Measurements from ENCODE around the gene ACOX3.
A peak's percentile ranks its signal among the peaks of the same experiment; 100 is the strongest.
"Not testable (repeated sequence)": the region's sequence is repeated elsewhere in the genome, so short reads cannot be mapped to it uniquely, and the experiment has no call there.

ACOX3 gene

DNA sequence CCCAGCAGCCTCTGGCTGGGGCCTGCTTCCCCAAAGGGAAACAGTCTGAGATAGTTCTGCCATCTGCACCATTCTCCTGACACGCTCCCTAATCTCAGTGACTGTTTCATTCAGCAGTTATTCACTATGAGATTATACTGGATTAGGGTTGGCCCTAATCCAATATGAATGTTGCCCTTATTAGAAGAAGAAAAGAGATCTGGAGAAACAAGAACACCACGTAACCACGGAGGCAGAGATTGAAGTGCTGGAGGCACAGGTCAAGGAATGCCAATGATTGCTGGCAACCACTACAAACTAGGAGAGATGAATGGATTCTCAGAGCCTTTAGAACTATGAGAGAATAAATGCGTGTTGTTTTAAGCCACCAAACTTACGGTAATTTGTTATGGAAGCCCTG lies 7.4 kb downstream of the ACOX3 start:
- no peak for DNase-seq

DNA sequence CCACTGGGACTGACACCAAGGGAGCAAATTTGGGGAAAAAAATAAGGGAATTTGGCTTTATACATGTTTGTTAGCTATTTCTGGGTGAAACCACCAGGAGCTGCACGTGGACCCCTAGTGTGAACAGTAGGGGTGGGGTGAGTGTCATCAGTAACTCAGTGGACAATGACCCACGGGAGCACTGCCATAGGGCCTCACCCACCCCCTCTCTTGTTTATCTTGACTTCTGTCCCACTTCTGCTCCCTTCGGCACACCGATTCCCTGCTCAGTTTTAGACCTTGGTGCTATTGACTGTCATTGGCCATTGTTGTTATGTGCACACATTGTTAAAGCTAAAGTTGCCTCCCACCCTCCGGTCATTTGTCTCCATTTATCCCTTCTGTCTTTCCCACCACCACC lies 9.0 kb downstream of the ACOX3 start:
- DNase-seq: no peak

DNA sequence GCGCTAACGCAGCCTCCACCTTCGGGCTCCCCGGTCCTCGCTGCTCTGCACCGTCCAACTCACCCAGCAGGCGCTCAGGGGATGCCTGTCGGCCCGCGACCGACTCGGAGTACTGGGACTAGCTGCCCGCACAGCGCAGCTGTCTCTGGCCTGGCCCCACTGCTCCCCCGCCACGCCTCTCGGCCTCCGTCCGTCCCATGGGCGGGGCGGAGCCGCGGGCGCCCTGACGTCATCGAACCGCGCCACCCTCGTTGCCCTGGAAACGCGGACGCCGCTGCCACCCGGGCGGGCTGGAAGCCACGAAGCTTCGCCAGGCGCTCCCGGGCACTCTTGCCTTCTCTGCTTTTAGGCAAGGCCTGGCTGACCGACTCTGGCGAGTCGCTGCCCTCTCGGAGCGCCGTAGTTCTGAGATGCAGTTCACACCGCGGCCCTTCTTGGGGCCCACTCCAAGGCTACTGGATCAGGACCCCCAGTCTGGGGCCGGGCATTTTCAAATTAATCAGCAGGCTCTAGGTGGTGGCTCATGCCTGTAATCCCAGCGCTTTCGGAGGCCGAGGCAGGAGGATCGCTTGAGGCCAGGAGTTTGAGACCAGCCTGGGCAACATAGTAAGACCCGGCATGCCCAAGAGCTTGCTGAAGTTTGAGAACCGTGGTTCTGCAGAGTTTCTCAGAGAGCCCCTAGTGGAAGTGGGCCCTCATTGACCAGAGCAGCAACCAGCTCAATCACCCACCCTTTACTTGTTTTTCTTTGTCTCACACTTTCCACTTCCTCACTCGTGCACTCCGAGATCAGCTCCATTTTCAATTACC lies 12.0 kb downstream of the ACOX3 start:
- peak; percentile 86 for DNase-seq

DNA sequence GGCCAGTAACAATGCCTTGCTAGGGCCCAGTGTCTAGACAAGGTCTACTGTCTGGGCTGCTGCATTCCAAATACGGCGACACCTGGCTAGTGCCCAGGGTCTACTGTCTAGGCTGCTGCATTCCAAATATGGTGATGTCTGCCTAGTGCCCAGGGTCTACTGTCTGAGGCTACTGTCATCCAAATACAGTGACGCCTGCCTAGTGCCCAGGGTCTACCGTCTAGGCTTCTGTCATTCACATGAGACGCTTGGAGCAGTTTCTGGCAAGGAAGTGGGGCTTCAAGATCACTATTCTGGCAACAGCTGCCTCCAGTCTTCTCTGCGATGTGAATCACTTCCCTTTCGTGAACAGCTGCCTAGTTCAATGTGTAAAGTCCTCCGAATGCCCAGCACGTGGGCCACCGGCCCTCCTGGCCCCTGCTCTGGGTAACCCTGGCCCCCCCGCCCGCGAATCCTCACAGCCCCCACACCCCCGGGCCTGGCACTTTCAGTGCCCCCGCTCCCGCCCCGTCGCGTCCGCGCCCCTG lies 12.7 kb downstream of the ACOX3 start:
- DNase-seq: no peak

DNA sequence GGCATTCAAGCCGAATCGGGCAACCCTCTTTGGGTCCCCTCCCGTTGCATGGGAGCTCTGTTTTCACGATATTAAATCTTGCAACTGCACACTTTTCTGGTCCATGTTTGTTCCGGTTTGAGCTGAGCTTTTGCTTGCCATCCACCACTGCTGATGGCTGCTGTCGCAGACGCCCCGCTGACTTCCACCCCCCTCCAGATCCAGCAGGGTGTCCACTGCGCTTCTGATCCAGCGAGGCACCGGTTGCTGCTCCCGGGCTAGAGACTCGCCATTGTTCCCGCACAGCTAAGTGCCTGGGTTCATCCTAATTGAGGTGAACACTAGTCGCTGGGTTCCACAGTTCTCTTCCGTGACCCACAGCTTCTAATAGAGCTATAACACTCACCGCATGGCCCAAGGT lies 13.3 kb downstream of the ACOX3 start:
- DNase-seq: no peak

DNA sequence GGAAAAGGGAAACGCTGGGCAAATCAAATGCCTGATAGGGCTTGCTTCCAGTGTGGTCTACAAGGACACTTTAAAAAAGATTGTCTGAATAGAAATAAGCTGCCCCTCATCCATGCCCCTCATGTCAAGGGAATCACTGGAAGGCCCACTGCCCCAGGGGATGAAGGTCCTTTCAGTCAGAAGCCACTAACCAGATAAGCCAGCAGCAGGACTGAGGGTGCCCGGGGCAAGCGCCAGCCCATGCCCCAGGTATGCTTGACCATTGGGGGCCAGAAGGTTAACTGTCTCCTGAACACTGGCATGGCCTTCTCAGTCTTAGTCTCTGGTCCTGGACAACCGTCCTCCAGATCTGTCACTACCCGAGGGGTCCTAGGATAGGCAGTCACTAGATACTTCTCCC lies 17.7 kb downstream of the ACOX3 start:
- DNase-seq: no peak

DNA sequence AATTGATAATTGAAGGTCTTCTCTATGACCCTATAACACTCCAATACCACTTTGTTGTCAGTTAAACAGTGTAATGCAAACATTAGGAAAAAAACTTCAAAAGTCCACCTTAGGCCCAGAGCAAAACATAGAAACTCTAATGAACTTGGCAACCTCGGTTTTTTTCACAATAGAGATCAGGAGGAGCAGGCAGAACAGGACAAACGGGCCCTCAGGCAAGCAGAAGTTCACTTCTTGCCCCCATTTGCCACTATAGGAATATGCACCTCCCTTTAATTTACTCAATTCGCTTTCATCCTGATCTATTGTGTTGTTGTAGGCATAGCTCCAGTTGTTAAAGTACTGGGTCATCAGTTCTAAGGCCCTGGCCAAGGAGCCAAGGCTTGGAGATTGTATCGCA lies 18.2 kb downstream of the ACOX3 start:
- DNase-seq: no peak

DNA sequence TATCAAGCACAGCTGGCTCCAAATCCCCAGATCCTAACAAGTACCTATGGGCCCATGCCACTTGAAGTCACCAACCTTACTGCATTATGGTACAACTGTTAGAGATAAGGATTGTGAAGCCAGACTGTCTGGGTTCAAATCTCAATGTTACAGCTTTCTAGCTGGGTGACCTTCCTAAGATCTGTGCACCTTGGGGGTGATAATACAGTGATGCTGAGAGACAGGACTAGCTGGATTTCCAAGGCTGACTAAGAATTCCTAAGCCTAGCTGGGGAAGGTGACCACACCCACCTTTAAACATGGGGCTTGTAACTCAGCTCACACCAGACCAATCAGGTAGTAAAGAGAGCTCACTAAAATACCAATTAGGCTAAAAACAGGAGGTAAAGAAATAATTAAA lies 20.4 kb downstream of the ACOX3 start:
- DNase-seq: not testable (repeated sequence)

DNA sequence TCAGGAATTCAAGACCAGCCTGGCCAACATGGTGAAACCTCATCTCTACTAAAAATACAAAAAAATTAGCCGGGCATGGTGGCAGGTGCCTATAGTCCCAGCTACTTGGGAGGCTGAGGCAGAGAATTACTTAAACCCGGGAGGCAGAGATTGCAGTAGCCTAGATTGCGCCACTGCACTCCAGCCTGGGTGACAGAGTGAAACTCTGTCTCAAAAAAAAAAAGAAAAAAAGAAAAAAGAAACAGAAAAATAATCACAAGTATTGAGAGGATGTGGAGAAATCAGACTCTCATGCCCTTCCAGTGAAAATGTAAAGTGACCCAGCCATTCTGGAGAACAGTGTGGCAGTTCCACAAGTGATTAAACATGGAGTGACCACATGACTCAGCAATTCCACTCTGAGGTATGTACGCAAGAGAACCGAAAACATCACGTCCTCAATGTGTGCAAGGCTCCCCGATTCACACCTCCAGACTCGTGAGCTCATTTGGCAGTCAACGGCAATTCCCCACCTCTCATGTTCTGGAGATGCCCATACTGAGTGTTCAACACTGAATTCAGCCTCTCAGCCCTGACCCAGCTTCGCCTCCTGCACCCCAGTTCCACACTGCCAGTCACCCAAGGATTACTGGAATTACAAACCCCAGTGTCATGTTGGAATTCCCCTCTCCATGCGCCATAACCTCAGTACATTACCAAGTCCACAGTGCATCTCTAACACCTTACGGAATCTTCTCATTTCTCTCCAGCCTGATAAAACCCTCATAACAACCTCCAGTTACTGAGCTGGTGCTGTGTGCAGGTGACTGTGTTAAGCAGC lies 21.1 kb downstream of the ACOX3 start:
- DNase-seq: no peak

DNA sequence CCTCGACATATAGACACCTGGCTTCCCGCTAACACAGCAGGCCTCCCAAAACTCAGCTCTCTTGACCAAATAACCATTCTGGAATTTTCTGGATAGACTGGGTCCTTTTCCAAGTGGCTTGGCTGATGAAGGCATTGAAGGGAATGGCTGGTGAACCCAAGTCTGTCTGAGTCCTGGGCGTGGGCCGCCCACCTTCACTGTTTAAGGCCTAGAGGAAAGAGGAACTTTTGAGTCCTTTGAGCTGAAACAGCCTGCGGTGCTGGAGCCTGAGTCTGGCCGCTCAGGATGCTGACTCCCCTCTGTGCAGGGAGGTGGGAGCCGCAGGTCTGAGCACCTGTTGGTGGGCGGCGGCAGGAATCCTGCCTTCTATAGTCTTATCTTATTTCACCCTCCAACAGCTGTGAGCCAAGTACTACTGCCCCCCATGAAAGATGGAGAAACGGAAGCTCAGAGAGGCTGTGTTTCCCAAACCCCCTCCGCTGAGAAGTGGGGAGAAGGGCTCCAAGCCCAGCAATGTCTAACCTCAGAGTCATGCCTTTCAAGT lies 23.4 kb downstream of the ACOX3 start:
- no peak for DNase-seq

DNA sequence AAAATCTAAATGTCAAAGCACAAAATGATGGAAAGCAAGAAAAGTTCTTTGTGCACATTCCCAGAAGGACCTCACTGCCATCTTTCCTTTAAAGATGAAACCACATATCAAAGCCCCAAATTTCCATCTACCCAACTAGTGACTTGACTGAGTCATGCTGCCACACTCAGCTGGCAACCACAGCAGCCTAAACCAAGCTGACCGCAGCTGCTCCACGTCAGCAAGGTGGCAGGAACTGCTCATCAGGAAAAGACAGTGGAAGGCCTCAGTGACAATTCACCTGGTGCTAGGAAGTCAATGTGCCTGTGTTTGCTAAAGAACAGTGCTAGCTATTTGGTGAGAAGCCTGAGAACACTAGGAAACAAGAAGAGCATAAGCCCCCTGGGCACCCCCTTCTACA lies 26.1 kb downstream of the ACOX3 start:
- no peak for DNase-seq

DNA sequence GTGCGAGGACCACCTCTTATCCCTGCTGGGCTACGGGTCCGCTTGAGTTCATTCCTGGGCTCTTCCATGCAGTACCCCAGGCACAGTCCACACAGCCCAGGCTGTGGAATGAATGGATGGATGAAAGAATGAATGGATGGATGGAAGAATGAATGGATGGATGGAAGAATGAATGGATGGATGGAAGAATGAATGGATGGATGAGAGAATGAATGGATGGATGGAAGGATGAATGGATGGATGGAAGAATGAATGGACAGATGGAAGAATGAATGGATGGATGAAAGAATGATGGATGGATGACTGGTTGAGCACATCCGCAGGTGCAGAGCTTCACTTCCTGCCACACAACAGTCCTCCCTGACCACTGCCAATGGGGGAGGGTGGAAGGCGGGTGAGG lies 28.2 kb downstream of the ACOX3 start:
- no peak for DNase-seq

DNA sequence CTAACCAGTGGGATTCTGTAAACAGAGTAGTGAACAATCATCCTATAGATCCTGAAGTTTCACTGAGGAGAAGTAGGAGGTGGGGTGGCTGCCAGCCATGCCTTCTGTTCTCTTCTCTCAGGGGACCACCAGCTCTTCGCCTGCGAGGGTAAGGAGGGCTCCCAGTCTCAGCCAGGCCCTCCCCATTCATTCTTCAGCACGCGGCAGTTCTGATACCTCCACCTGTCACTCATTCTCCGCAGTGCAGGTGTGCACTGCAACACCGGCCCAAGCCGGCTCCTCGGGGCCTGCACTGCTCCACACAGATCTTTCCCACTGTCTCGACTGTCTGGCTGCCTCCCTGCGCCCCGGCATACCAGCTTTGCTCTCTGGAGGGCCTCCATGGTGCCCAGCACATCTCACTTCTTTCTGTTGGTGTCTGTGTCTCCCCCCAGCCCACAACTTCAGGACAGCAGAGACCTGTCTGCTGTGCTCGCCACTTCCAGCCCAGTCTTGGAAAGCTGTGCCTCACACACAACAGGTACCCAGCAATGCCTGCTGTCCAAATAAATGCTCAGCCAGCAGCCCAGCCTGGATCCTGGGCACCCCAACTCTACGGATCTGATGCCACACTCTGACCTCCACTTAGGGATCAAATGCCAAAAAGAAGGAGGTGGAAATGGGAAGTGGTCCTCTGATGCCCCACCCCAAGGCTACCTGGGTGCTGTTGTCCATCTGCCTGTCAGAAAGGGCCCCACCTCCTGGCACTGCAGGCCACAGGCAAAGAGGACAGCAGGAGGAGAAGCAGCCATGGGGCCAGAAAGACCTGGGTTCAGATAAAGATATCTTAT lies 29.0 kb downstream of the ACOX3 start:
- no peak for DNase-seq

DNA sequence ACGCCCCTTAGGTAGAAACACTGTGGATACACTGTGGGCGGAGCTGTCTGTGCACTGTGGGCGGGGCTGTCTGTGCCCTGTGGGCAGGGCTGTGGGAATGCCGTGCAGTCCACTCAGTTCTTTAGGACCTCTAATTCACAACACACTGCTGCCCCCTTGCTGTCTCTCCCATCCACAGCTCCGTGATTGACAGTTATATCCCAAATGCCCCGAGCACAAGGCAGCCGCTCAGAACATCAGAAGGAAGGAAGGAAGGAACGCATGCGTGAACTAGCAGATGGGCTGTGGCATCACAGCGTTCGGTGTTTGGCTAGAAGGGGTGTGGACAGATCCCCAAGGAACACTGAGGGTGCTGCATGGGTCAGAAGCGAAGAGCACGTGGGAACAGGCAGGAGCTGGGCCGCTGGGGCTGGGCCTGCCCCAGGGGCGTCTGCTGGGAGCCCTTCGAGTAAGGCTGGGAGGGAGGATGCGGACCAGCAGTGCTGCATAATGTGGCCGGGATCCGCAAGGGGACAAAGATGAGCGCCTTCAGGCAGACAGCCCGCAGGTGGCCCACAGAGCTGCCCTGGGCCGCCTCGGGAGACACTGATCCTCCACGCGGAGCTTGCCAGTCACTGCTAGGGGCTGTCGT lies 29.8 kb downstream of the ACOX3 start:
- no peak for DNase-seq

DNA sequence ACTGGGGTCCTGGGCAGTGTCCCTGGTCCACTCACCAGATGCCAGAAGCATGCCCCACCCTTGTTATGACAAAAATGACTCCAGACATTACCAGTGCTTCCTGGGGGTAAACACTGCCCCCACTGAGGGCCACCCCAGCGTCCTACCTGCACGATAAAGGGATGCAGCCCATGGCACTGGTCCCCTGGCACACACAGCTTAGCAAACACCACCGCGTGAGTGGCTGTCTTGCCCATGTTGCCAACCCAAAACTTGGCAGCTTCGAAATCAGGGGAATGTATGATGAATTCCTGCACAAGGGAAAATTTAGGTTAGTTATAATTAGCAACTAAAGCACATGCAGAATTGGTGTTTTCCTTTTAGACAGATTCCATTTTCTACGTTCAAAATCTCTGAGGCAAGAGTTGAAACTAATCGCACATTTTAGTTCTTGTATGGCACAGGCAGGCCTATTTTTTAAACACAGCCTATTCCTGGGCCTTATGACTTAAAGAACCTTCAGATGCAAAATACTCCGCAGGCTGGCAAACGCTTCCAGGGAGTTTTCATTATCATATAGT lies 30.4 kb downstream of the ACOX3 start:
- DNase-seq: no peak

DNA sequence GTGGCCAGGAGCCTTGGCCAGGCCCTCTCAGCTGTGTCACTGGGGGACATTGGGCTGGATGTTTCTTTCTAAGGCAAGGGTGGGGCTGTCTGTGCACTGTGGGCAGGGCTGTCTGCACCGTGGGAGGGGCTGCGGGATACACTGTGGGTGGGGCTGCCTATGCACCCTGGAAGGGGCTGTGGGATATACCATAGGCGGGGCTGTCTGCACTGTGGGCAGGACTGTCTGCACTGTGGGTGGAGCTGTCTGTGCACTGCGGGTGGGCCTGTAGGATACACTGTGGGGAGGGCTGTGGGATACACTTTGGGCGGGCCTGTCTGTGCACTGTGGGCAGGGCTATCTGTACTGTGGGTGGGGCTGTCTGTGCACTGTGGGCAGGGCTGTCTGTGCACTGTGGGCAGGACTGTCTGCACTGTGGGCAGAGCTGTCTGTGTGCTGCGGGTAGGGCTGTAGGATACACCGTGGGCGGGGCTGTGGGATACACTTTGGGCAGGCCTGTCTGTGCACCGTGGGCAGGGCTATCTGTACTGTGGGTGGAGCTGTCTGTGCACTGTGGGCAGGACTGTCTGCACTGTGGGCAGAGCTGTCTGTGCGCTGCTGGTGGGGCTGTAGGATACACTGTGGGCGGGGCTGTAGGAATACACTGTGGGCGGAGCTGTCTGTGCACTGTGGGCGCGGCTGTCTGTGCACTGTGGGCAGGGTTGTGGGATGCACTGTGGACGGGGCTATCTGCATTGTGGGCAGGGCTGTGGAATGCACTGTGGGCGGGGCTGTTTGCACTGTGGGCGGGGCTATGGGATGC lies 31.1 kb downstream of the ACOX3 start:
- peak; percentile 43 for DNase-seq

DNA sequence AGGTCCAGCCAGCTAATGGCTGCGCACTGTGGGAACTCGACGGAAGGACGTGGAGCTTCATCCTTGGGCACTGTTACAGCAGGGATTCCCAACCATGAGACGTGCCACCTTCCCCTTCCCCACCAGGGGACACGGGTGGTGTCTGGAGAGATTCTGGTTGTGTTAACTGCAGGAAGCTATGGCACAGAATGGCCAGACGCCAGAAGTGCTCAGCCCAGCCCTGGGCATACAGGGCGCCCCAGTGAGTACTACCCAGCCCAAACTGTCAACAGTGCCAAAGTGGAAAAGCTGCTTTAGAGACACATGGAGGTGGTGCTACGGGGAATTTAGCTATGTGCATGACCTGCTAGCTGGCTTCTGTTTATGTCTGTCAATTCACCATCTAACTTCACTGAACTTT lies 32.8 kb downstream of the ACOX3 start:
- no peak for DNase-seq

DNA sequence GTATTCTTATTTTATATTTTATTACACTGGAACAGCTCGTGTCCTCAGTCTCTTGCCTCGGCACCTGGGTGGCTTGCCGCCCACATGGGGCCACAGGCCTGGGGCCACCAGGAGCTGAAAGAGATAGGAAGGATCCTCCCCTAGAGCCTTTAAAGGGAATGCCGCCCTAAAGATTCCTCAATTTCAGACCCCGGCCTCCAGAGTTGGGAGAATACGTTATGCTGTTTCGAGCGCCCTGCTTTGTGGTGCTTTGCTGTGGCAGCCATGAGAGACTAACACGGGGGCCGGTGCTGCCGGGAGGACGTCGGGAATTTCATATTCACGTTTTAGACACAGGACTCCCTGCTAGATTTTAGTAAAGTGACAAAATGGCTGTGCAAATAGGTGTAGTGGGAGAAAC lies 33.2 kb downstream of the ACOX3 start:
- no peak for DNase-seq

DNA sequence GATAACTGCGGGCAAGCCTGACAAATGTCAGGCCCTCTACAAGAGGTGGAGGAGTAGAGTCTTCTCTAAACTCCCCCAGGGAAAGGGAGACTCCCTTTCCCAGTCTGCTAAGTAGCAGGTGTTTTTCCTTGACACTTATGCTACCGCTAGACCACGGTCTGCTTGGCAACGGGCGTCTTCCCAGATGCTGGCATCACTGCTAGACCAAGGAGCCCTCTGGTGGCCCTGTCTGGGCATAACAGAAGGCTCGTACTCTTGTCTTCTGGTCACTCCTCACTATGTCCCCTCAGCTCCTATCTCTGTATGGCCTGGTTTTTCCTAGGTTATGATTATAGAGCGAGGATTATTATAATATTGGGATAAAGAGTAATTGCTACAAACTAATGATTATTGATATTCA lies 33.6 kb downstream of the ACOX3 start:
- DNase-seq: not testable (repeated sequence)

DNA sequence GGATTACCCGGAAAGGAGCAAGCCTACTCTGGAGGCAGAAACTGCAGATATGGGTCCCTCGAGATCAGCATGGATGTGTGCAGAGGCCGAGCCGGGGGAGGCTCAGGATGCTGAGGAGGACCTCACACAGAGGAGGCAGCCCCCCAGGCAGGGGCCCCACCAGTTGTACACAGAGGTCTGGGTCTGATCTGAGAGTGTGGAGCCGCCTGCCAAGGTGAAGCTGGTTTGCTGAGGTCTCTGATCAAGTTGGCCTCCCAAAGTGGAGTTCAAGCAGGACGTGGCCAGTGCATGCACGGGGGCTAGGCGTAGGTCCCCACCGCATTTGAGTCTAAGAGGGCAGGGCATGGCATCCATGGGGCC lies 35.0 kb downstream of the ACOX3 start:
- no peak for DNase-seq
